ENCODE results near the gene LRP1B.

LRP1B gene

DNA sequence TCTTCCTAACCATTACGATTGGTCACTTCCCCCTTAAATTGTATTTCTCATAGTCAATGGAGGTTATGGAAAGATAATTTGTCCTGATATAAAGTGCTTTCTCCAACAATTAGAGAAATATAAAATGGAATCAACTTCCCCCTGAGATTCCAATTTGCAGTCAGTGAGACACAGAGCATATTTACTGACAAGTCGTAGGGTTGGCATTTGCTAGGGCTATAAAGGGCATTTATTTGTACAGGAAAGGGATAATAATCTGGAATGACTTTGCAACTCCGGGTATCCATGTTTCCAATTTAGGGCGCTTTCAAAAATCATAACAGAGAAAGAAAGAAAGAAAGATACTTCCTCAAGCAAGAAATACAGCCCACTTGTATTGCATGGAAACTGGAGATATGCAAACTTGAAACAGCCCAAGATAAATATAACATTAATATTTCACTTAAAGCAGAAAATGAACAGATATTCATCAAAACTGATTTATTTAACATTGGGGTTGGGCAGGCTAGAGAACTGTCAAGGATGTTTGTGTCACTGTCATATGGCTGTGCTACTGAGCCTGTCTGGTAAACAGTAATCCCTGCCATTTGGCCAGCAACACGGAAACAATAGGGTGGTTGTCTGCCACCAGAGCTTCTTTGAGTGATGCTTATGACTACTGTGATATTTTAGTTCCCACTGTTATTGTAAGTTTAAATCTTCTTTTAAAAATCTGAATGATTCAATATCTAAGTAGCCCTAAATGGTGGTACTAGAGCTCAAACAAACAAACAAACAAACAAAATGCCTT lies 621.8 kb downstream of the LRP1B start:
- DNase-seq (ENCODE audit: low spot score), result no peak

DNA sequence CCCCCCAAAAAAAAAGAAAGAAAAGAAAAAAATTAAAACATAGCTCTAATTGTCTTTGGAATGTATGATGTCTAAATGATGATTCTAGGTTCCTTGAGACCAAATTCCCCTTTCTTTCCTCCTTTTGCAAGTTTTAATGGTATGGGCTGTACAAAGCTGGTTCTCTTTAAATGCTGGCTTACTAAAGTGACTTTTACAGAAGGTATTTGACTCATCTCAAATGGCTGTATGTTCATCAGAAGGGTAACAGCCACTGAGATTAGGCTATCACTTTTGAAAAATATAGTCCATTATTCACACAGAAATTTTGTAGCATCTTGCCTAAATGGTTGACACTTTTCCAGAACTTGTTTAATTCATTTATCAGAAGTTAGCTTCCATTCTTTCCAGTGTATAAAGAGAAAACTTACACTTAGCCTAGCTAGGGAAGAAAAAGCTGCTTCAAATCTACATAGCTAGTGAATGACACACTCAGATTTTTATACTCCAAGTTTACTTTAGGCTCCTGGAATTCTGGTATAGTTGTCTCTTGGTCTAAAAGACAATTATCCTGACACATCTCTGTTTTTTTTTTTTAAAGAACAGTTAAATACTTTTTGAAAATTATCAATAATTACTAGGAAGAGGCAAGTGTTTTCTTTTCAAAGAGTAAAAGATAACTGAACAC lies 622.6 kb downstream of the LRP1B start:
- DNase-seq (ENCODE audit: low spot score), result no peak

DNA sequence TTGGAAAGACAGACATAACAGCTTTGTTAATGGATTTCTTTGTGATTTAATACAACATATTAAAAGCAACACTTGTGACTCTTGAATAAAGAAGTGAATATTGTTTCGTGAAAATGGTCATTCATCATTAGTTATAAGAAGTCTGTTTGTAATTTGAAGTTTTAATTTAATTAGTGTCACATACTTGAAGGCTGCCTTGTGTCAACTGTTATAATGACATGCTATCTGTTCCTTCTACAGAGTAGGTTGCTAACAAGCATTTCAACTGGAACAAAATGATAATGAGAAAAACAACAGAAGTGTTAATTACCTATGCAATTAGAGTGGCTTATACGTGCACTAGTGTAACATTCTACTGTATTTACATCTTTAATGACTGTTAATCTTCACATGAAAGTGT lies 624.7 kb downstream of the LRP1B start:
- no peak for DNase-seq (ENCODE audit: low spot score)

DNA sequence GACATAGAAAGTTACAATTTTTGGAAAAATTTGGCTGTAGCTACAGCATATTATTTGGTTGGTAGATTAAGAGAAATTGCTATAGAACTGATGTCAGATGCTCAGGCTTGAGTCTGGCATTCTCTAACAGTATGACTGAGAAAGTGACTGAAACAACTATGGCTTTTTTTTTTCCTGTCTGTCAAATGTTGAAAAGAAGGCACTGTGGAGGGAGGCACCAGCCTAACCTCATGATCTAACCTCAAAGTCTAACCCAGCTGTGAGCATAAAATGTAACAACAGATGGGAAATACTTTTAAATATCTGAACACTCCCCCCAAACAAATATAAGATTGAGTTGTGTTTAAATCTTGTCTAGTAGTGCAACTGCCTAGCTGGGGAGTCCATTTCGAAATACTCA lies 629.1 kb downstream of the LRP1B start:
- DNase-seq (ENCODE audit: low spot score), result no peak

DNA sequence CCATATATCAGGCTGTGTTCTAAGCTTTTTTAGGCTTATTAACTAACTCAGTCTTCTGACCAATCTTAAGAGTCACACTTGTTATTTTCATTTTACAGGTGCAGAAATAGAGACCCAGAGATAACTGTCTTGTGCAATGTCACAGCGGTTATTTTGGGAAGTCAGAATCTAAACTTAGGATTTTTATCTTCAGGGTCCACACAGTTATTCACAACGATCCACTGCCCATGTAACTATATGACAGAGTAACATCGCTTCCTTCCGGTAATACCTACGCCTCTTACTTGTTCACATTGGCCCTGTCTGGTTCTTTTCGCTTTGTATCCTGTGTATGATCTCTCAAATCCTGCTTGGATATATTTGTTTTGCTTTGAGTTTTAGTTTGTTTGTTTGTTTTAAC lies 631.7 kb downstream of the LRP1B start:
- DNase-seq (ENCODE audit: low spot score), result no peak

DNA sequence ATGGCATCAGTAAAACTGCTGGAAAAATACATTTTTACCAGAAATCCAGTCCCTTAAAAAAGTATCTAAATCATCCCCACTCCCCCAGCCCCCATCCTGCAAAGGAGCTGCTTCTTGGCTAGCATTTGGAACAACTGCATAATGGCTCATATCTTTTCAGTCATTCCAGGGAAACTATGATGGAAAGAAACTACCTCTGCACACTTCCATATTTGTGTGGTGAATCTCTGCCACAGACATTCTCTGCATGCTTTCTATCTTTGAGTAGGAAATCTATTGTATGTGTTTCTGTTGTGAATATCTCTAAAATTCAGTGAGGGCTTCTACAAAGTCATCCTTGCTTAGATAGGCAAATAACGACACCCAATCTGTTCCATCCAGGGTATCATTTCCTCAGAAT lies 632.3 kb downstream of the LRP1B start:
- no peak for DNase-seq (ENCODE audit: low spot score)

DNA sequence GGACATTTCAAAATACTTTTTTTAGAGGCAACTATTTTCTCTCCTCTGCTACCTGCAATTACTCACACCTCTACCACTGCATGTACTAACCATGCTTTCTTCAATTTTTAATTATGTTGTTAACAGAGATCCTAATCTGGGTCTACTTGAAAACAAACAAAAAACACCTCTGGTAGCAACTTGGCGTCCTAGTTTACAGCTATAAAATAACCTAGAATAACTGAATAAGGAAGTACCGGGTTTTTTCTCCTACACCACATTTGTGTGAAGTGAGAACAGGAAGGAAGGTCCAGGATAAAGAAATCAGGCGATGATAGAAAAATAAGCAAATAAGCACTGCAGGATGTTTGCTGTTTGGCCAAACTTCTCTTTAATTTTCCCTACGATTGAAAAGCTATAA lies 633.5 kb downstream of the LRP1B start:
- DNase-seq (ENCODE audit: low spot score), result no peak

DNA sequence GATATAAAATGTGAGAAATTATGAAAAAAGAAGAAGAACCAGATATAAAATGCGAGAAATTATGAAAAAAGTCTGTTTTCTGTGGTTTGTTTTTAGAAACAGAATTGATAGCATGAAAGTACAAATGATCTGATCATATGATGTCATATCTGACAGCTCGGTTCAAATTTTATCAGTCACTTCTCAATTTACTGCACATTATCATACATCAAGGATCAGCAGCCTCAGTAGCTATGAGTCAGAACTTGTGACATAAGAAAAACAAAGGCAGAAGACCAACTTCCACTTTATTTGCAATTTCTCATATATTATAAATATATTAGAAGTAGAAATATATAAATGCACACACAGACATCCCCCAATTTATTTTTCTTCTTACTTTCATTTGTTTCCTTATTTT lies 634.0 kb downstream of the LRP1B start:
- DNase-seq (ENCODE audit: low spot score), result no peak

DNA sequence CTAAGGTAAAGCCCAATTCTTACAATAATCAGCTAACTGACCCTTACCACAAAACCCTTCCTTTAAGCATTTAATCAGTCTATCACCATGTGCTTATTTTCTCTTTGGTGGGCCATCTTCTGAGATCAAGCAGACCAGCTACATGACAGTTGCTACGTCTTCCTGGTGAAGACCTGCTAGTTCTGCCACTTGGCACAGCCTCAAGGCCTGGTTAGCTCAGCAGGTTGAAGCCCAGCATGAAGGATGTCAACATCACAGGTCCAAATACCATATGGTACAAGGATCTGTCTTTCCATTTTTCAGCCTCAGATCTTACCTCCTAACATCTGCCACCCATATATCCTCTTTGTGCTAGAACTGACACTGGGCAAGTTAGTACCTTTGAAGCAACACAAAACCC lies 636.9 kb downstream of the LRP1B start:
- no peak for DNase-seq (ENCODE audit: low spot score)

DNA sequence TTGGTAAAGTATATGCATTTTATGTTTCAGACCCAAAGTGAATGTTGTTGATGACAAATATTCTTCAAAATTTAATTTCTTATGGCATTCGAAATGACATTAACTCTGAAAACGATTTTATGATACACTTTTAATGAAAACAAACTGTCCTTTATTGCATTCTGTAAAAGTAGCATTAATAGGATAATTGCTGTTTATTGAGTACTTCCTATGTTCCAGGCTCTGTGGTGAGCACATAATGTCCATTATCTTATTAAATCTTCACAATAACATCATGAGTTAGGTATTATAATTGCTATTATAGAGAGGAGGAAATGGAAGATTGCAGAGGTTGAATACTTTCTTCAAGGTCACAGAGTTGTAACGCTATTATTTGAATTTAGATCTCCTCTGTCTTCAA lies 638.0 kb downstream of the LRP1B start:
- DNase-seq (ENCODE audit: low spot score), result no peak

DNA sequence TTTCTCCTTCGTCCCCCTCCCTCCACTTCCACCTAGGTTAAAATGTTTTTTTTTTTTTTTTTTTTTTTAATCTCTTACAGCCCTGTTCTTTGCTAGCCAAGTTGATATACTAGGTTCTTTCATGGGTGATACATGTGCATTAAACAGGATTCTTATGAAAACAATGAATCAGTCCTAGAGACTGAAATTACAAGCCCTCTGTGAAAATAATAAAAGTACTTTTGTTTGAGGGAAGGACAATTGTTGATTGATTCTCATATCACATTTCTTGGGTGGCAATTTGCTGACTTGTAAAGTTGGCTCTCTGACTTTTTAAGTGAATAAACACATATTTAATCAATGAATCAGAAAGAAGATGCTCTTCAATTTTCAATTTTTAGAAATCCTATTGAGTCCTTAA lies 639.9 kb downstream of the LRP1B start:
- DNase-seq (ENCODE audit: low spot score), result no peak

DNA sequence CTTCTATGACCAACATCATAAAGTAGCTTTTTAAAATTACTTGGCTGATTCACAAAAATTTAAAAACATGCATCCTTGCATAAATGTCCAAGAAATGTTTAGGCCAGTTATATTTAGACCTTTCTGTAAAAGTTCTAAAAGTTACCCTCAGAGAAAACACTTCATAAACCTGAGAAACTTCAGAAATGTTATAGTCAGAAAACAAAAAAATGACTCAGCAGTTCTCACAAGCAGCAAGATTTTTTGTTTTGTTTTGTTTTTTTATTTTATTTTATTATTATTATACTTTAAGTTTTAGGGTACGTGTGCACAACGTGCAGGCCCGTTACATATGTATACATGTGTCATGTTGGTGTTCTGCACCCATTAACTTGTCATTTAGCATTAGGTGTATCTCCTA lies 648.1 kb downstream of the LRP1B start:
- no peak for DNase-seq (ENCODE audit: low spot score)

DNA sequence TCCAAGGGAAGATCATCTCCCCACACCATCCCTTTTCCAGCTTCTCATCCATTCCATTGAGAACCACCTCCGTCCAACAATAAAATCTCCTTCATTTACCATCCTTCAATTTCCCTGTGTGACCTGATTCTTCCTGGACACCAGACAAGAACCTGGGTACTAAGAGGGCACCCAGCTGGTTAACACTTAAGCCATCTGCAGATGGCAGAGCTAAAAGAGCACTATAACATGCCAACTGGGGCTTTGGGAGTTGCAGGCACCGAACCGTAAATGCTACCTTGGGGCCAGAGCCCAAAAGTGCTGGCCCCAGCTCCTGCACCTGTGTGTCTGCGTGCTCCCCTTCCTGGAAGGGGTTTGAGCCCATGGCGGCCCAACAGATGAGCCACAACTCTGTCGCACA lies 655.0 kb downstream of the LRP1B start:
- no peak for DNase-seq (ENCODE audit: low spot score)

DNA sequence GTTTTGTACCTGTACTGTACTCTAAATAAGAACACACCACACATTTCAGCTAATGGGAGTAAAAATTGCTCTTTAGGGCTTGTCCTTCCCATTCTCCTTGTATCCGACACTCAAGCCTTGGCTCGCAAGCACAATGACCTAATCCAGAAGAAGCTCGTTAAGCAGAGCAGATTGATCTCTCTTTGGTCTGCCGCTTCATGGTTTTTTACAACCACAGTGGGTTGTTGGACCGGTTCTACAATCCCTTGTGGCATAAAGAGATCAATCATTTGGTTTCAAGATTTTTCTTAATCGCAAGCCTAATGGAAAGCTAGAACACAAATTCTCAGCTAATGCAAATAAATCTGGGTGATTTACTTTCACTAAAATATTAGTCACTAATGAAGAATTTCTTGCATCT lies 662.1 kb downstream of the LRP1B start:
- DNase-seq (ENCODE audit: low spot score), result no peak

DNA sequence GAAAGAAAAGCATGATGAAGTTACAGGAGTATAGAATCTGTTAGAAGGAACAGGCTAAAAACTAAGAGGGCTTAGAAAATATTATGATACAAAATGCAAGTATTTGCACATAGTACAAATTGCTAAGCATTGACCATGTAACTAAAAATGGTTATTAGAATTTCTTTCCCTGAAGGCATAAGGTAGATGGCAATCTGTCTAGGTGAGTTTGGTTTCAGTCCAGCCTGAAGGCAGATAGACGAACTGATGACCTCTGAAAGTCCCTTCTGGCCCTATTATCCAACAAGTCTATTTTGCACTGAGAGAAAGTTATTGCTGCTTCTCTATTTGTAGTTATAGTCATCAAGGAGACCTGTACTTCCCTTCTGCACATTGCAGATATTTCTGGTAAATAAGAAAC lies 663.5 kb downstream of the LRP1B start:
- DNase-seq (ENCODE audit: low spot score), result no peak

DNA sequence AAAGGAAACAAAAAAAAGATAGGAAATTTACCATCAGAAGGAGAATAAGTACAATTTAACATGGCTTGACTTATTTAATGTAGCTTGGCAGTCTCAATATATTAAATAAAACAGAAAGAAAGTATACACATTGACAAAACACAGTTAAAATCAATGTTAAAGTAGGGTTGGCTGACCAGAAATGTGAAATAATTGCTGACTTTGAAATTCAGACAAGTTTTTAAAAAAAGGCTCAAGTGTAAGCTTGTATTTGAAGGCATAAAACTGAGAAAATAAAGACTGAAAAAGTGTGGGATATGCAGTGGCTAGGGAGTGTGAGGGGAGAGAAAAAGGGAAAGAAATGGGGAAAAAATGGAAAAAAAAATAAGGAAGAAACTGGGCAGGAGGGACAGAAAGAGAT lies 665.8 kb downstream of the LRP1B start:
- no peak for DNase-seq (ENCODE audit: low spot score)

DNA sequence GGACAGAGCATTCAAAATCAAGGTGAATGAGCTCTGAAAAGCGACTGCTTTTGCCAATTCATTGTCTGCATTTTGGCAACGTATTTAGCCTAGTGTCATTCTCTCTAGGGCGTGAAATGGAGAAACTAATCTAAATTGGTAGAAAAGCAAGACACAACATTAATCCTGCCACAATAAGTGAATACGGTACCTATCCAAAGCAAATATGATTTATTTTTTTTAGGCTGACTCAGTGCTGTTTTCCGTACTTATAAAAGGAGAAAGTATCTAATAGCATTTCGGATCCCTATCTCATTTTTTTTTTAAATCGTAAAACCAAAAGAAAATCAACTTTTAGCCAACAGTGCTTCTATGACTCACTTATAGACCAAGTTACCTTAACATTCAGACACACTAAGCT lies 672.5 kb downstream of the LRP1B start:
- DNase-seq (ENCODE audit: low spot score), result no peak

DNA sequence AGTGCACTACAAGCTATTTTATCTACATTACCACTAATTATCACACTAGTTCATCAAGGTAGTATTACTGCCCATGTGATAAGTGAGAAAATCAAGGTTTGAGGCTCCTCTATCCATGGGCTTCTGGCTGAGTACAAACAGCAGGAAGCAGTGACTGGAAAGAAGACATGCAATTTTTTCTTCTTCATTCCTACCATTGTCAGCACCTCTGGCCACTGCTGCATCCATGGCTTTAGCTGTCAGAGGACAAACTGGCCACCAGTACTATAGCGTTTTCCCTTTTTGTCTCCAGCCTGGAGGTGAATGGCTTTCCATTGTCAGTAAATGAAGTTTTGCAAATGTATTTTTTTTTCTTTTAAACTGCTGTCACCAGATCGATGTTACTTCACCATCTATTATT lies 674.9 kb downstream of the LRP1B start:
- DNase-seq (ENCODE audit: low spot score), result no peak

DNA sequence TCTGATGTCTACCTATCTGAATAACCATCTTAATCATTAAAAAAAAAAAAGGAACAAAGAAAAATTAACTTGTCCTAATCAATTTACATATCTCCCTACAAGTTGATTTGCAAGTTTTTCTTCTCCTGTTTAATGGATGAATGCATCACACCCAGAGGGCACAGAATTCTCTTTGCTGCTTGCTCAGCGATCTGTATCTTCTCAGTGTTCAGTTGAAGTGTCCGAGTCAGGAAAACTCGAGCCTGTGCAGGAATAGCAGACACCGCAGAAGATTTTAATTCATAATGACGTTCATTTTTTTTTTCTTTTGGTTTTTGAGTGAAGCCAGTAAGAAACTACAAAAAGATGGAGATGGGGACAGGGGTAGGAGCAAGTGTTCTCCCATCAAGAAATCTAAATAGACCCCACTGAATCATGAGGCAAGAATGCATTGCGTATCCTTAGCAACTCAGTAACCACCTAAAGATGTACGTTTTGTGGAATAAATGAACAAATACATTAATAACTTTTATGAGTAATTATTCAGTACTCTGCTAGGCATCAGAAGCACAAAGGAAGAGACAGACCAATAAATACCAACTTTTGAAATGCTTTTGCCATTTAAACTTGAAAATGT lies 675.5 kb downstream of the LRP1B start:
- DNase-seq (ENCODE audit: low spot score), result no peak

DNA sequence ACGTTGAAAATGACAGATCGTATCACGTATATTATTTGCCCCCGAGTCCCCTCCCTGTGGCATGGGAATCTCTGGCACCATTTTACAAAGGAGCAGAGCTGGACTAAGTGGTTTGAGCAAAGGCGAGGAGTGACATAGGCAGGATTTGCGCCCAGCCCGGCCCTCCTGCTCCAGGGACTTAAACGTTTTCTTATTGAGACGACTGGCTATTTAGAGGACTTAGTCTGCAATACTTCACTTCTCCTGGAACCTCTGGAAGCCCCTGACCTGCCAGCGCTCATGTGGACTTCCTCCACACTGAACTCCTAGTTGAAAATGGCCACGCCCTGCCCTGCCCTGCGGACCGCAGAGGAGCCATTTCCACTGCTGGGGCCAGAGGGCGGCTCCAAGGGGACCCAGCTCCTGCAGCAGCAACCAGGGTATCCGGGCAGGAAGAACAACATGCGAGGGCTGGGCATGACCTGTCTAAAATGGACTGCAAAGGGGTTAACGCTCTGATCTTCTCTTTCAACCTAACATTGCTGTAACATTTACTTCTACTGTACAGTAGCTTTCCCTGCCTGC lies 690.7 kb downstream of the LRP1B start:
- no peak for DNase-seq (ENCODE audit: low spot score)

DNA sequence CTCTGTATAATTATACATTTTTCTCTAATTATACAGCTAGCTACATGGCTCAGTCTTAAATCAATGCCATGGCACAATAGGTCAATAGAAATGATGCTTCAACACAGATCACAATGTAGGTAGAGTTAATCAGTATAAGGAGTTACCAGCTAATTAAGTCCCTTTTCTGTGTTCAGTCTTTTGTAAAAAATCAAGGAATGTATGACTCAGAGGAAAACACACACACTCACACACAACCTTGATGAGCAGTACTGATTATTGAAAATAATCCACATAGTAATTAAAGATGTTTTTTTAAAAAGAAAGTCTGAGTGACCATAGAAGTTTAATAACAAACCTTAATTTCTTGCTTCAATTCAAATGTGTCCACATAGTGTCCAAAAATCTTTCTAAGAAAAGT lies 691.3 kb downstream of the LRP1B start:
- no peak for DNase-seq (ENCODE audit: low spot score)

DNA sequence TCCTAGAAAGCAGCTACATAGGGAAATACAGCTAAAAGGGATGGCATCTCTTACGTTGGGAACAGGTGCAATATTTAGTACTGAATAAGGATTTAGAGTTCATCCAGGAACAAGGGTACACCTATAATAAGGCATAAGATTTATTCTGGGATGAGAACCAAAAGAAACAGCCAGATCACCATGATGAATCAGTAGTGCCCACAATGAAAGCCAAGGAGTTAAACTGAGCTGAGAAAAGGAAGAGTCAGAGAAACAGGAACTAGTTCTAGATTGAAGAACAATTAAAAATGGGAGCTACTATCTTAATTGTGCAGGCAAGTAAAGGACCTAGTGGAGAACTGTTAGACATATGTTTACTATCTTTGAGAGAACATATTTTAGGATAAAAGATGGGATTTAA lies 692.3 kb downstream of the LRP1B start:
- no peak for DNase-seq (ENCODE audit: low spot score)

DNA sequence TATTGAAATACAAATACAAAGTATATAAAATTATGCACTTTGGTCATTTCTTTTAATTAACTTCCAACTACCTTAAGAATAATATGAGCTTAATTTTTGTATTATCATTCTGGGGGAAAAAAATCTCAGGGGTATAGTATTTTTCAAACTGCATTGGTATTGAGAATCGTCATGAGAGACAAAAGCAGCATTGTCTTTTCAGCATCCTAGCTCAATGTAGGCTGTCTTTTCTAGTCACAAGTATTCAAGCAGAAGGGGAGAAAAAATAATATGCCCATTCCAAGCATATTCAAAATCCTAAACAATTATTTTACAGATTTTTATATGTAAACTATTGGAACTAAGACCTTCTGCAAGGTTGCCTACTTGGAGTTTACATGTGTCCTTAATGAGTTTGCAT lies 693.3 kb downstream of the LRP1B start:
- no peak for DNase-seq (ENCODE audit: low spot score)
